Measurements from ENCODE around the gene ACAA1.
A peak's percentile ranks its signal among the peaks of the same experiment; 100 is the strongest.
"Not testable (repeated sequence)": the region's sequence is repeated elsewhere in the genome, so short reads cannot be mapped to it uniquely, and the experiment has no call there.

Gene ACAA1

DNA sequence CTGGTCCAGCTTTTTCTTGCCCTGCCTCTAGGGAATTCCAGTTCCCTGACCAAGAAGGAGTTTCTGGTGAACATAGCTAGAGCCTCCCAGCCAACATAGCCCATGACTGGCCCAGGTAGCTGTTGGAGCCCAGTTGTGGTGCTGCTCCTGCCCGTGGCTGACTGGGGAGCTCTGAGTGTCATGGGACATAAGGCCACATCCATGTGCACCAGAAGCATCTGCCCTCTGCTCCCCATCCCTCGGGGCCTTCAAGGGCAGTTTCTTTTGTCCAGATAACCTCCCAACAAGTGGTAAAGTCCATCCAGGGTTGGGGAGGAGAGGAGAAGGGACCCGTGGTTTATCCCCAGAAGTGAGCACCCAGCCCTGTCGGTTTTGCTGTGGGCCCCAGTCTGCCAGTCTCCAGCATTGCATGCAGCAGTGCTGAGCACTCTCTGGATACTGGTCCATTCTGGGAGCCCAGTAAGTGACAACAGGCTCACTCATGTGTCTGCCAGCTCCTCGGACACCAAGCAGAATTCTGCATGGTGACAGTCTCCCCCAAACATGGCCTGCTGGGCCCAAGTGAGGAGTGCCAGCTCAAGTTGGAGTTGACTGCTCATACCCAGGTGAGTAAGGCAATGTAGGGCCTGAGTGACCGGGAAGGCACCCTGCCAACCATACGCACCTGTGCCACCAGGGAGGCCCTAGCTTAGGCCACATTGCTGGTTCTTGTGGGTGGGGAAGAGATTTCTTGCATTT is 28.8 kb downstream of the ACAA1 start:
- no peak for DNase-seq (ENCODE audit: low spot score)

DNA sequence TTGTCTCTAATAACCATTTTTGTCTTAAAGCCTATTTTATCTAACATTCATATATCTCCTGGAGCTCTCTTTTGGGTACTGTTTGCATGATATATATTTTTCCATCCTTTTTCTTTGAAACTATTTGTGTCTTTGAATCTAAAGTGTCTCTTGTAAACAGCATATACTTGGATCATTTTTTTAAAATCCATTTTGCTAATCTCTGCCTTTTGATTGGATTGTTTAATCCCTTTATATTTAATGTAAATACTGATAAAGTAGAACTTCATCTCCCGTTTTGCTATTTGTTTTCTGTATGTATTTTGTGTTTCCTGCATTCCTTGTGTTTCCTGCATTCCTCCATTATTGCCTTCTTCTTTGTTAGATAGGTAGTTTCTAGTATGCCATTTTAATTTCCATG is 31.4 kb downstream of the ACAA1 start:
- DNase-seq (ENCODE audit: low spot score), result no peak

DNA sequence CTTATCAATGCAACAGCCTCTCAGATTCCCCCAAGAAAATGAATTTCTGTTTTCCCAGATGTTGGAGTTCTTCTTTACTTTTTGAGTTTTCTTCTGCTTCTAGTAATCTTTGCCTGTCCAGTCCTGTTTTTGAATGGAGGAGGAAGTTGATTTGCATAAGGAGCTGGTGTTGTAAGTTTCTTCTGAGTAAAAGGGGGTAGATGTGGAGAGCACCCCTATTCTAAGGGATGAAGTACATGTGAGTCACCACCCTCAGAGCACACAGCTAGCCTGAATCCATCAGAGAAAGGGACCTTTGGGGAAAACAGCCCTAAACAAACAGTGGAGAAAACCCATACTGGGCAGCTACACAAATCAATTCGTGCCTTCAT is 34.5 kb downstream of the ACAA1 start:
- no peak for DNase-seq (ENCODE audit: low spot score)

DNA sequence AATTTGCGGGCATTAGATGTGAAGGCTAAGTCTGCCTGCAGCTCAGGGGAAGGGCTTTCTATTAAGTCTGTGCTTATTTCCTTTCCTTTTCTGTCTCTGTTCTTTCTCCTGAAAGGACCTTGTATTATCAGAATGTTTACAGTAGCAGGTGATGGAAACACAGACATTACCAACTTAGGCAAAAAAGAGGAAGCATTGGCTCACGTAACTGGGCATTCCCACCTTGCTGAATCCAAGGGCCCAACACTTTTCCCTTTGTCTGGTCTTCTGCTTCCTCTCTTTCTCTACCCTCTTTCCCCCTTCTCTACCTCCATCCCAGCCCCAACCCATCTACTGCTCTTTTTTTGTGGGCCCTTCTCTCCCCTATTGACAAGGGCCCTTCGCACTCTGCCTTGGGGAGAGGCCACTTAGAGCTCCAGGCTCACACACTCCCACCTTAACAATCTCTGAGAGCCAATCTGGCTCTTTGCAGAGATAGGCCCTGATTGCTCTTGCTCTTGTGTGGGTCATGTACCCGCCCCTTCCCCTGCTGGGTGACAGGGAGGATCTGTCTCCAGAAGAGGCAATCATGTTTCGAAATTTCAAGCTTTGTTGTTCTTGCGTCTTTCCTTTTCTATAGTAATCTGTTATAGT is 35.0 kb downstream of the ACAA1 start:
- DNase-seq (ENCODE audit: low spot score), result no peak

DNA sequence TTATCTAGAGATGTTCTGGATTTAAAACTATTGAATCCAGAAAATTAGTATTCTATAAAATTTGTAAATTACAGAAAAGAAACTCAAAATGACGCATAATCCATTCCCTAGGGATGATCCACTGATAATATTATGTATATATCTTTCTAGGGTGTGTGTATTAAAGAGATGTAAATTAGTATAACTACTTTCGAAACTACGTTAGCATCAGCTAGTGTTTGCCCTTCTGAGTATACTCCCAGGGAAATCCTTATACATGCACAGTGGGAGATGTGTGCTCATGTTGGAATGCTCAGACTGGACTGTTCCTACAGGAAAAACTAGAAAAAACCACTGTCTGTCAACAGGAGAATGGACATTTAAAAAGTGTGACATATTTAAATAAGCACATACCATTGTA is 36.4 kb downstream of the ACAA1 start:
- no peak for DNase-seq (ENCODE audit: low spot score)

DNA sequence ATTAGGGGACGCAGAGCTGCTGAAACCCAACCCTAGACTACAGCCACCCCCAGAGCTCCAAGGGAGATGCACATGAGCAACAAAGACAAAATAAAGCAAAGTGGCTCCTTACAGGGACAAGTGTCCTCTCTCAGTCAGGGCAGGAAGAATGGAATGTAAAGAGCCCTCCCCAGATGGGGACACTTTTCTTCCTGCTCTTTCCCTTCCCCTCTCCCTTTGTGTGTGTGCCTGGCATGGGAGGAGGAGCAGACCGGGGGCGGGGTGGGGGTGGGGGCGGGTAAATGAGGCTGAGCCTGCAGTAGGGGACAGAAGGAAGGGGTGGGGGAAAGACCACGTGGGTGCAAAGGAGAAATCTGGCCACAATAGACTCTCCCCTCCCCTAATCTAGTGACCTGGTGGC is 37.4 kb downstream of the ACAA1 start:
- DNase-seq (ENCODE audit: low spot score), result no peak

DNA sequence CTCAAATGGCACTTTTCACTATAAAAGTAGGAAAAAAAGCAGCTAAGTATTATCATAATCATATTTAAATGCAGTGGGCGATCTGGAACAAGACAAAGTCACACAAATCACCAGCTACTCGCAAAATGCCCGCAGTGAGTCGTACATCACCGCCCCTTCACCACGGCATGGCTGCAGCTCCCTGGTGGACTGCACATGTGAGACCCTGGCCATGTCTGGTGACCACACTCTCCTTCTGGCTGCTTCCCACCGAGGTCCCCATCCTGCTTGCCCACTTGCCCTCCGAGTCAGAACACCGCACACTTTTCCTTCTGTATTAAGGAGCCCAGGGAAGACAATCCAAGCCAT is 38.6 kb downstream of the ACAA1 start:
- no peak for DNase-seq (ENCODE audit: low spot score)

DNA sequence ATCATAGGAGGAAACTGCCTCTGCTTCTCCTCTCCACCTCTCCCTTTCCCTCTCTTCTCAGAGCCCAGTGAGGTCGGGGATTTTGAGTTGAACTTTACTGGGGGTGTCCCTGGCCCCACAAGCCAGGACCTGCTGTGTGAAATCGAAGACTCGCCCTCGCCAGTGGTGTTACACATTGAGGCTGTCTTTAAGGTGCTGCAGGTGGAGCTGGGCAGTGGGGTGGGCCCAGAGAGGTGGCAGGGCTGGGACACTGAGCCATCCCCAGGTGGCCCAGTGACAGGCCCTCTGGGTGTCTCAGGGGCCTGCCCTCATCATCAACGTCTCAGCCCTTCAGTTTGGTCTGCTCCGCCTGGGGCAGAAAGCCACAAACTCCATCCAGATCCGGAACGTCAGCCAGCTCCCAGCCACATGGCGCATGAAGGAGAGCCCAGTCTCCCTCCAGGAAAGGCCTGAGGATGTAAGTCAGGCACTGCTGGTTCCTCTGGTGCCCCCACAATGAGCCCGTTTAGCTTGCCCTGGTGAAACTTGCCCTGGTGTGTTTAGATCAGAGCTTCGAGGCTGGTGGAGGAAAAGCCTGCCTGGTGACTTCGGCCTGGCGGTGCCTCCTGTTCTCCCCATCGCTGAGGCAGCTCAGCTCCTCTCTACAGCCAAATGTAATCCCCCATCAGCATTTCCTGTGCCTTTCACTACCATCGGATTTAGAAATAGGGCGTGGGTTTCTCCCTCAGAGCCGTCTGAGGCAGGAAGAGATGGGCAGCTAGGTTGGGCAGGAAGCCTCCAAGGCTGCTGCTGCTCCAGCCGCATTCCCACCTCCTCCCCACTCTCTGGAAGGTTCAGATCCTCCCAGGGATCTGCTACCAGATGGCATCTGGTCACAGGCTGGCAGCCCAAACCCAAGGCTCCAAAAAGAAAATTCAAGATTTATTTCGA is 39.2 kb downstream of the ACAA1 start:
- DNase-seq (ENCODE audit: low spot score), result no peak

DNA sequence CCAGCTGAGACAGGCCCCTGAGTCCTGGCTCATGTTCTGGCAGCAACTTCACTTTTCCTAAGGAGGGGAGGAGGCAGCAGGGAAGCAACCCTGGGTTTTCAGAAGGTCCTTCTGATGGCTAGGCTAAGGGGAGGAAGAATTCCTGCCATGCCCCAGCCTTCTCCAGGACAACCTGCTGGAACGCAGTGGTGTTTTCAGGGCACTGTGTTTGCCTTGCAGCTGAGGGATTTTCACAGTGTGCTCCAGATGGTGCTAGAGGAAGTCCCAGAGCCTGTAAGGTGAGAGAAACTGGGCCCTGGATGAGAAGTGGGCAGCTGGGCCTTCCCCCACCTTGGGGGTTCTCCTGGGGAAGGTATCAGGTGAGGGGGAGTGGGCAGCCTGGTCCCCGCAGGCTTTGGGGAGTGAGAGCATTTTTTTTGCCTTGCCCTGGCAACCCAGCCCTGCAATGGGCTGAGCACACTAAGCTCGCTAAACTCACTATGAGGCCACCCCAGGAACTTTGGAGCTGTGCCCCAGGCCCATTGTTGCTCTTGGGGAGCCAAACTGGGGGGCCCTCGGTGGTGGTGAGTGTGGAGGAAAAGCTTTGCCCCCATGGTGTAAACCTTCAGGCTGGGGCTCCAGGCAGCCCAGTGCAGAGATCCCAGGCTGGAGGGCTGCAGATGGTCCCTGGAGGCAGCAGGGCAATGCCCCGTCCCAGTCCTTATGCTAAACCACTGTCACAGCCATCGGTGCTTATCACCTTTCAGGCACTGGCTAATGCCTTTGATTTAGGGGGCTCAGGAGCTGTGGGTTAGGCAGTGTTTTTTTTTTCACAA is 41.1 kb downstream of the ACAA1 start:
- no peak for DNase-seq (ENCODE audit: low spot score)

DNA sequence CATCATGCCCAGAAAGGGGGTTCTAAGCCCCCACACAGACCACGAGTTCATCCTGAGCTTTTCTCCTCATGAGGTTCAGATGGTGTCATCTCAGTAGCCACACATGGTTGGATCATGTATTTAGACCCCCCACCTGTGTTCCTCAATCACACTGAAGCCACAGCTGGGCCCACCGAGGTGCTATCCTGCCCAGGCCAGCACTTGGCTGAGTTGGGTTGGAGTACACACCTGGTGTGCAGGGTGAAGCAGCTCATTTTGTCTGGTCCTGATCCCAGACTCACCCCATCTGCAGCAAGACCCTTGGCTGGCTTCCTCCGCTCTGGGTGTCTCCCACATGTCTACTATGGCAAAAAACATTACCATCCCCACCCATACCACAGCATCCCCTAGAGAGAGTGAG is 41.9 kb downstream of the ACAA1 start:
- DNase-seq (ENCODE audit: low spot score), result no peak

DNA sequence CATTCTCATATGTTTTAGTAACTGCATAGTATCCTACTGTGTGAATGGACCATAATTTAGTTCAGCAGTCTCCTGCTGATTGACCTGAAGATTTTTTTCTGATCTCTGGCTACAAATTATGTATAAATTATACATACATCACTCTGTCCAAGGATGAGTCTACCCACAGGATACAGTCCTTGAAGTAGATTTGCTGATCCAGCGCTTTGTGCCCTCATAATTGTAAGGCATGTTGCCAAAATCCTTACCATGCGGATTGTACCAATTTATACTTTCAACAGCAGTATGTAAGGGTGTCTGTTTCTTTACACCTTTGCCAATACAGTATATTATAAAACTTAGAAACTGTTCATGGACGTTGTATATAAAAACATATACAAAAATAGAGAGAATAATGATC is 46.5 kb downstream of the ACAA1 start:
- no peak for DNase-seq (ENCODE audit: low spot score)

DNA sequence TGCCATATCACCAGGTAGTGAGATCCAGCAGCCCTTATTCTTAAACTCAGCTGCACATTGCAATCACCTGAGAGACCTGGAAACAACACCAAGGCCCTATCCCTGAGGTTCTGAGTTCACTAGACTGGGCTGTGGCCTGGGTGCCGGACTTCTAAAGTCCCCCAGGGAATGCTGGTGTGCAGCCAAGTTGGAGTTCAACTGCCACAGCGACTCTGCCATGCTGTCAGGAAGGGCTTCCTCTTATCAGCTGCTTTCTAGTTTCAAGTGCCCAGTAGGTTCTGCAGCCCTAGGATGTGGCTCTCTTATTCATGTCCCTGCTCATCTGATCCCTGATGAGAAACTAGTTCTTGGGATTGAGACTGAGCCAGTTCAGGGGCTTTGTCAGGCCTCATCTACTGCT is 47.8 kb downstream of the ACAA1 start:
- no peak for DNase-seq (ENCODE audit: low spot score)

DNA sequence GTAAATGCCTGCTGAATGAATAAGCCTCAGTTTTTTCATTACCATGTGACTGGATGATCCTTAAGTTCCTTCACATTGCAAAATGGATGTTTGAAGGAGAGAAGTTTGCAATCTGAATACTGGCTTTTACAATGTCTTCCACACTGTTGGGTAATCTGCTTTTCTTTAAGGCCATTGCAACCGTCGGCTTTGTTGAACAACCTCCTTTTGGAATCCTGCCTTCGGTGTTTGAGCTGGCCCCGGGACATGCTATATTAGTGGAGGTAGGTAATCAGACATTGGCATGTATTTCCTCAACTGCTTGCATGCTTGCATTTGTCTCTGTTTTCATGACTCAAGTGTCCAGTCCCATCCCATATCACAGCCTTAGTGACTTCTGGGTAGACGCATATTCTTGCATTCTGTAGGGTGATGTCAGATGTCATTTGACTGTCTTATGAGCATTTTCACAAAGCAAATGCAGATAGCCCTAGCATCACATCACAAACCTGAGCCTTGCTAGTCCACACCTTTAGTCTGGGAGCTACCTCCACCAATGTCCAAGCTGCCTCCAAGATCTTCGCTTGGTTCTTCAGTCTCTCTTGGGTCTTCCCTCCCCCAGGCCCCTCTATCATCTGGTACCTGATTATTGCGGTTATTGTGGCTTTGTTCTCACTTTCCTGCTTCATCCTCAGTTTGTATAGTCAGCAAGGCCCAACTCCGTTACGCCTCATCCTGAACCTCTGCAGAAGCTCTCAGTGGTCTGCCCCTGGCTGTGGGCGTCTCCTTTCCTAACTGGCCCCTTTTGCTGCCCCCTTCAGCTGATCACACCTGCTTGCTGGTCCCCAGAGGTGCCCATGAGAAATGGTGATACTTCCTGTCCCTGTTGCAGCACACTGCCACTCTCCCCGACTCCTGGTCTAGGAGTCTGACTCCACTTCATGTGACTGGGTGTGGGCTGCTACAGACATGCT is 48.5 kb downstream of the ACAA1 start:
- DNase-seq (ENCODE audit: low spot score), result no peak

DNA sequence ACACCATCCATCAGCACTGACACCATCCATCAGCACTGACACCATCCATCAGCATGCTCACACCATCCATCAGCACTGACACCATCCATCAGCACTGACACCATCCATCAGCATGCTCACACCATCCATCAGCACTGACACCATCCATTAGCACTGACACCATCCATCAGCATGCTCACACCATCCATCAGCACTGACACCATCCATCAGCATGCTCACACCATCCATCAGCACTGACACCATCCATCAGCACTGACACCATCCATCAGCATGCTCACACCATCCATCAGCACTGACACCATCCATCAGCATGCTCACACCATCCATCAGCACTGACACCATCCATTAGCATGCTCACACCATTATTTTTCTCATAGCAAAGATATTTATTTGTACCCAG is 49.6 kb downstream of the ACAA1 start:
- not testable (repeated sequence) for DNase-seq (ENCODE audit: low spot score)

DNA sequence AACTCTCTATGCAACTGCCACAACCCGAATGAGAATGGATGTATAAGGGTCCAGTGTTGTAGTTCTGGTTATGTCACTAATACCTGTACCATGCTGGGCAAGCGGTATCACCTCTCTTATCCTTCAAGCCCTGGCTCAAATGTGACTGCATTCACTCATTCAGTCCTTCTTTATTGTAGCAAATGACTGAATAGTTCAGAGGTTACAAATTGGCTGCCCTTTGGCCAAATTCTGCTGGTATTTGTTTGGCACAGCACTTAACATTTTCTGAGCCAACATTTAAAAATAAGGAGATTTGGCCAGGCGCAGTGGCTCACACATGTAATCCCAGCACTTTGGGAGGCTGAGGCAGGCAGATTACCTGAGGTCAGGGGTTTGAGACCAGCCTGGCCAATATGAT is 50.4 kb downstream of the ACAA1 start:
- no peak for DNase-seq (ENCODE audit: low spot score)

DNA sequence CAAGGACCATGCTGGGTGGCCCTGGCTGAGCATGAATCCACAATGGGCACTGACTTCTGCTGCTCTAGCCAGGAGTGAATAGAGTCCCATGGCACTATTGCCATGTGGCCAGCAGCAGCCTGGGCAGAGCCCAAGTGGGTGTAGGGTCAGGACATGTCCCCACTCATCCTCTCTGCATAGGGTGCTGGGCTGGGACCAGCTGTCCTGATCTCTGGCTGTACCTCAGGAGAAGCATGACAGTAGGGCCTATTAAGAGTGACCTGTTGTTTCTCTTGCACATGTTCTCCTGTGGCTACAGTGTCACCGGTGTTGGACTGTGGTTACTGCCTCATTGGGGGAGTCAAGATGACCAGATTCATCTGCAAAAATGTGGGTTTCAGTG is 51.0 kb downstream of the ACAA1 start:
- no peak for DNase-seq (ENCODE audit: low spot score)

DNA sequence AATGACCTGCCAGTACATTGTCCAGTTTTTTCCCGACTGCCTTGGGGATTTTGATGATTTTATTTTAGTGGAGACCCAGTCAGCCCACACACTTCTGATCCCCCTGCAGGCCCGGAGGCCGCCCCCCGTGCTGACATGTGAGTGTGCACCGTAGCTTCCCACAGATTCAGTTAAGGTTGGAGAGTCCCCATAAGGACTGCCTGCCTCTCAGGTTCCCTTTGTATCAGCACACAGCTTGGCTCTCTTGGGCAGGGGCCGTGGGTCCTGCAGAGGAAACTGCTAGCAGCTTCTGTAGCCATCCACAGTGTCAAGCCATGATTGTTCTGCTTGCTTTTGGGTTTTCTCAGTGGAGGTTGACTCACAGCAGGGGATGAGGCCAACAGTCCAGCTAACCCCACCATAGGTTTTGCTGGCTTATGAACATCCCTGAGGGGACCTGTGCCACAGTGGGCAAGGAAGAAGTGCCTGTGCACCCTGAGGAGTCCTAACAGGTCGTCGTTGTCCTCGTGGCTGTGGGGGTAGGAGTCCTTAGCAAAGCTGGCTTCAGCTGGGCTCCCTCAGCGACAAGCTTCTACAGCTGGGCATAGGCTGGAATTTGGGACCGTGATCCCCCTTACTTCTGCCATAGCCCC is 51.5 kb downstream of the ACAA1 start:
- no peak for DNase-seq (ENCODE audit: low spot score)

DNA sequence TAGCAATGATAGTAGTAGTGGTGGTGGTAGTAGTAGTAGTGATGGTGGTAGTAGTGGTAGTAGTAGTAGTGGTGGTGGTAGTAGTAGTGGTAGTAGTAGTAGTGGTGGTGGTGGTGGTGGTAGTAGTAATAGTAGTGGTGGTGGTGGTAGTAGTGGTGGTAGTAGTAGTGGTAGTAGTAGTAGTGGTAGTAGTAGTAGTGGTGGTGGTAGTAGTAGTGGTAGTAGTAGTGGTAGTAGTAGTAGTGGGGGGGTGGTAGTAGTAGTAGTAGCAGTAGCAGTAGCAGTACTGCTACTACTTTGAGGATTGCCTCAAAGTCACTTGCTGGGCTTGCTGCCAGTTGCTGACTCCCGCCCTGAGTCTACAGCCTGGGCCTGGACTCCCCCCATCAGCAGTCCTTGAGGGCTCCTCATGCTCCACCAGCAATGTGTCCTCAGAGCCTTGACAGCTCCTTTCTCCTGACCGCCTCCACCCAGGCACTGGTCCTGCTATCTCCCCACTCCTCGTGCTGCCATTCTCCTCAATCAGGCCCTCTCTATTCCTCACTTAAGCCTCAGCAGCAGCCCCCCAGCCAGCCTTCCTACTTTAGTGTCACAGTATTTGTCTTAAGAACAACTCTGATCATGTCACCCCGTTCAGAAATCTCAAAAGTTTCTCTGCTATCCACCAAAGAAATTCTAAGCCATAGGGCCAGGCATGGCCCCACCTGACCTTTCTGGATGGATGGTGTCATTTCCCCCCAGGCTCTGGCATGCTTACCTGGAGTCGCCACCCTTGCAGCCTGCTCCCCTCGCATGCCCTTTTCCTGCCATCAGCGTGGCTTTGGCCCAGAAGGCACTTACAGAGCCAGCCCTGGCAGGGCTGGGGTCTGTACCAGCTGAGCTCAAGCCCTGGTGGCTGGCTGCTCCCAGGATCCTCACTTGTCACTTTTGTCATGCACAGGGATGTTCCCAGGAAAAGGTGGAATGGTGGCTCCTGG is 52.3 kb downstream of the ACAA1 start:
- peak; percentile 59 for DNase-seq (ENCODE audit: low spot score)

DNA sequence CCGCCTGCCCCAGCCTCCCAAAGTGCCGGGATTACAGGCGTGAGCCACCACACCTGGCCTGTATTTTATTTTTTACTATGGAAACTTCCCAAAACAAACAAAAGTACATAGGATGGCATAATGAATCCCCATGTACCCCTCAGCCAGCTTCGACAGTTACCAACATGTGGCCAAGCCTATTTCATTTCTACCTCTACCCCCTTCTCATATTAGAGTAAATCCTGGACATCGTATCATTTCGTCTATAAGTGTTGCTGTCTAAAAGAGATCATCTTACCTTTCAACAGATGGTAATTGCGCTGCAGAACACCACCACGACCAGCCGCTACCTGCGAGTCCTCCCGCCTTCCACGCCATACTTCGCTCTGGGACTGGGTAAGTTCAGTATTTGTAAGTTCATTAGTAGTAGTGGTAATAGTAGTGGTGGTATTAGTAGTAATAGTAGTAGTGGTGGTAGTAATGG is 53.0 kb downstream of the ACAA1 start:
- no peak for DNase-seq (ENCODE audit: low spot score)

Data from SK-N-DZ (cell line).